HFFc6 (cell line): ENCODE measurements around the gene ARHGAP23. TPM values are rescaled to one million over a fixed set of nuclear protein-coding genes. Genes with fewer than 3 reads are reported as not detected.

Experiments used
- DNase-seq: peaks from one replicate; pipeline ENCODE4 v3.0.0-alpha.2; 2018
- H3K27ac Mint-ChIP-seq: 2 replicates; pipeline ENCODE4 v1.8.0; 2020; ENCODE audit warnings: mild to moderate bottlenecking, mixed read lengths
- H3K27me3 Mint-ChIP-seq: 2 replicates; pipeline ENCODE4 v1.8.0; 2021; ENCODE audit warnings: mild to moderate bottlenecking, moderate library complexity, mixed read lengths; ENCODE audit not compliant: insufficient read depth
- H3K36me3 Mint-ChIP-seq: 2 replicates; pipeline ENCODE4 v1.8.0; 2021; ENCODE audit warnings: low read depth, mixed read lengths
- H3K4me1 Mint-ChIP-seq: 2 replicates; pipeline ENCODE4 v1.8.0; 2020; ENCODE audit warnings: low read depth, mixed read lengths
- H3K4me3 Mint-ChIP-seq: 2 replicates; pipeline ENCODE4 v1.8.0; 2020; ENCODE audit warnings: mild to moderate bottlenecking, moderate library complexity, mixed read lengths
- H3K9me3 Mint-ChIP-seq: 2 replicates; pipeline ENCODE4 v1.8.0; 2020; ENCODE audit warnings: mild to moderate bottlenecking, mixed read lengths
- CTCF ChIP-seq: fragments of 200-600 bp; sonication (generic); IDR thresholded peaks from 2 replicates; pipeline ENCODE4 v1.5.0; 2021; ENCODE audit warnings: antibody characterized with exemption, mild to moderate bottlenecking
- total RNA-seq, 6 experiments: library from RNA; stranded (reverse); fragmentation: NEBNext Ultra II Directional; extraction: Animal tissue kit (Norgen Biotek cat#: 25700); gene quantifications; 2 replicates in 1 of 6; 3 replicates in 5 of 6; pipeline ENCODE4 v1.2.3, GENCODE V29; 2021

The ARHGAP23 gene
- total RNA-seq, 6 experiments from 2014 or later: 206 to 231 (median 224) TPM

DNA sequence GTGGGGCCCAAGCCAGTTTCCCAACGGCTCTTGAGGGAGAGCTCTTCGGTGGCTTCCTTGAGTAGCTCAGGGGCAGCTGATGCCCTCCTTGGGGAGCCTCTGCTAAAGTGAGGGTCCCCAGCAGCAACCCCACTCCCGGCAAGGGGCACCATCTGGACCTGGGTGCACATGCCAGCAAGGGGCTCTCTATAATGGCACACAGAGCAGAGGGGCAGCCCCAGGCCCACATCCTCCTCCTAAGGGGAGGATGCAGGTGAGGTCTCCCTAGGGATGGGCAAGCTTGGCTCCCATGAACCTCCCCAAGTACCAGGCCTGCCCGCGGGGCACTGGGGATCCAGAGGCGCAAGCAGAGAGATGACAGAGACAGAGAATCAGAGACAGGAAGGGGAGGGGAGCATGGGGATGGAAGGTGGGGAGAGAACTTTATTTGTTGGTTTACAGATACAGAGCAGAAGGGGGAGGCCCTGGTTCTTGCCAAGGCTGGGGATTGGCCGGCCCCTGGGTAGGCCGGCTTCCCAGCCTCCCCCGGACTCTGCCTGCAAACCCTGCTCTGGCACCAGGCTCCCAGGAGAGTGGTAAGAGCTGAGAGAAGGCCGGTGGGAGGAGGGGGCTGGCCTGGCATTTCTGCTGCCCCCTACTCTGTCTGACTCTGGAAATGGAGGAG, 116.0 kb downstream of the ARHGAP23 start:
- H3K4me3 Mint-ChIP-seq: no peak overlapping the region
- H3K4me1 Mint-ChIP-seq: no peaks in the 10 kb centered on the region
- H3K9me3 Mint-ChIP-seq: no peaks in the 10 kb centered on the region
- no peak for DNase-seq
- H3K27ac Mint-ChIP-seq: no peak overlapping the region
- no peaks in the 10 kb centered on the region for H3K36me3 Mint-ChIP-seq
- TF ChIP-seq CTCF: no peak
- peaks cover 42% of the 10 kb centered on the region for H3K27me3 Mint-ChIP-seq

DNA sequence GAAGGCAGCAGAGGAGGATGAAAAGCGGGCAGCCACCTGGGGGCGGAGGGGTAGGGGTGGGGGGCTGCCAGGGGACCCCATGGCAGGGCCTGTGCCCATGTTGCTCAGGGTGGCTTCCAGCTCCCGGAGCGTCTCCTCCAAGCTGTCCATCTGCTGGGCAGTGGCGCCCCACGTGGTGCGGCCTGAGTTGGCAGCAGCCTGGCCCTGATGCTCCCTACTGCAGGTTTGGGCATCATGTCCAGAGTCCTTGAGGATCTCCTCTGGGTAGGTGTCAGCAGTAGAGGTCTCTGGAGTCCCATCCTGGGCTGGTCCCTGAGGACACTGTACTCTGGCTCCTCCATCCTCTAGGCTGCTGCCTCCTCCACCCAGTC, 116.6 kb downstream of the ARHGAP23 start:
- Mint-ChIP-seq H3K4me3 (no peak overlapping the region), H3K4me1 (no peaks in the 10 kb centered on the region)
- TF ChIP-seq CTCF: no peak; the same call in 1 of the 2 replicates

DNA sequence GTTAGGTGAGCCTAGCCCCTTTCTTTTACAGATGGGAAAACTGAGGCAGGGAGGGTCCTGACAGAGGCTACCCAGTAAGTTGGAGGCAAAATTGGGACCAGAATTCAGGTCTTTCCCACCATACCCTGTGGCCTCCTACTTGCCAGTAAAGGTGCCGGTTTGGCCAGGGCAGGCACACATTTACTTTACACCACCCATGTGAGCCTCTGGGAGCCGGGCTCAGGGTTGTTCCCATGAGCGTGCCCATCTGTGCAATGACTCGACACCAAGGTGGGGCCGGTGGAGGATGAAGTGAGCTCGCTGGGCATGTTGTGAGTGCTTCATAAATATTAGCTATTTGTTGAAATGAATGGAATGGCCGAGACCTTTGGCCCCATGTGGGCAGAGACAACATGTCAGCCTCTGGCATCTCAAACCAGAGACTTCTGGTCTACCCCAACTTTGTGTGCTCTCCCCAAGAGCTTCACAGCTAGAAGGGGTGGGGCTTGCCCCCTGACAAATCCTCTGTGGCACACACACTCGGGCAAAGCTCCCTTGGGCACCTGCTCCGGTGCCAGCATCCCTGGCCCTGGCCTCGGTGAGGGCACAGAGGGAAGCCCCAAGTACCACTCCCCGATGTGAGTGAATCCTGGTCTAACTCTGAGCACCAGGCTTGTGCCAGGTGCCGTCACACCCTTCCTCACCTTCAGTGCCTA, 117.4 kb downstream of the ARHGAP23 start:
- H3K4me1 Mint-ChIP-seq: peaks cover 4% of the 10 kb centered on the region; the same call in 1 of the 2 replicates
- H3K27me3 Mint-ChIP-seq: peaks cover 41% of the 10 kb centered on the region
- TF ChIP-seq CTCF: no peak
- no peak overlapping the region for H3K27ac Mint-ChIP-seq
- DNase-seq: no peak
- H3K9me3 Mint-ChIP-seq: no peaks in the 10 kb centered on the region
- no peaks in the 10 kb centered on the region for H3K36me3 Mint-ChIP-seq
- H3K4me3 Mint-ChIP-seq: no peak overlapping the region

More for the DNA sequence above, 116.6 kb downstream of the ARHGAP23 start:
- no peaks in the 10 kb centered on the region for H3K36me3 Mint-ChIP-seq
- H3K27ac Mint-ChIP-seq: no peak overlapping the region
- peaks cover 44% of the 10 kb centered on the region for H3K27me3 Mint-ChIP-seq
- no peak for DNase-seq
- no peaks in the 10 kb centered on the region for H3K9me3 Mint-ChIP-seq

DNA sequence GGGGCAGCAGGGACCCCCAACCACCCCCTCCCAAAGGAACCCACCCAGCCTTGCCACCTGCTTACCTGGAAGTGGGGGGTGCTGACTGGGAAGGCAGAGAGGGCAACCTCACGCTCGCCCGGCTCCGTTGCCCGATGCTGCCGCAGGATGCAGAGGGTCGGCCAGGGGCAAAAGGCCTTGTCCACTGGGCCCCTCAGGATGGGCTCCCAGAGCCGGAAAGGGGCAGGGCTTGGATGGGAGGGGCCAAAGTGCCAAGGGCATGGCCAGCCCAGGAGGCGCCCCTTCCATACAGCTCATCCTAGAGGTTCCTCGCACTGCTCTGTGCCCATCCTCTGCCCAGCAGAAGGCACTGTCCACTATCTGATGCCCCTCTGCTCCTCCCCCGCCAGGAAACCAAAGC, 118.1 kb downstream of the ARHGAP23 start:
- Mint-ChIP-seq H3K4me1 (peaks cover 8% of the 10 kb centered on the region; the same call in 1 of the 2 replicates), H3K4me3 (no peak overlapping the region), H3K27ac (no peak overlapping the region), H3K9me3 (no peaks in the 10 kb centered on the region), H3K36me3 (no peaks in the 10 kb centered on the region), H3K27me3 (peaks cover 36% of the 10 kb centered on the region)
- DNase-seq: no peak
- no peak for TF ChIP-seq CTCF

GRCh38 chr17:38547444-38547843, 119.2 kb downstream of the ARHGAP23 start:
- Mint-ChIP-seq H3K4me1 (peaks cover 9% of the 10 kb centered on the region; the same call in 1 of the 2 replicates), H3K27me3 (peaks cover 32% of the 10 kb centered on the region), H3K9me3 (no peaks in the 10 kb centered on the region), H3K27ac (no peak overlapping the region), H3K4me3 (no peak overlapping the region), H3K36me3 (no peaks in the 10 kb centered on the region)
- no peak for DNase-seq
- no peak for TF ChIP-seq CTCF
